HCT116 (cell line): ENCODE measurements around the gene RAB21. TPM values are rescaled to one million over a fixed set of nuclear protein-coding genes. Genes with fewer than 3 reads are reported as not detected.

Source experiments
- ATAC-seq: fragments of 200-7000 bp; cut with Tn5 transposase; 2 replicates; pipeline ENCODE4 v1.9.1; 2020; ENCODE audit warnings: mild to moderate bottlenecking, moderate library complexity
- BruUV-seq: library from RNA; stranded (reverse); fragments of 400-500 nt; replicated peaks from 2 replicates; lab custom pipeline; 2021; lab: Mats Ljungman, UMichigan
- CTCF ChIA-PET: fragments of 300-600 bp; sonication (Branson Sonifier 250); formaldehyde crosslinking; loops from one replicate; lab custom pipeline; 2021; ENCODE audit warnings: antibody characterized with exemption; lab: Charles Lee
- POLR2A ChIA-PET: fragments of 300-600, 350-600 bp; sonication (Branson Sonifier 250); formaldehyde crosslinking; loops from one replicate; lab custom pipeline; 2021; ENCODE audit warnings: antibody characterized with exemption; lab: Charles Lee
- RAD21 ChIA-PET, 2 experiments: fragments of 300-600 bp; sonication (Branson Sonifier 250); formaldehyde crosslinking; loops; one replicate each; lab custom pipeline; 2023; ENCODE audit warnings: low total read pairs in 2 of 2; ENCODE audit not compliant: uncharacterized antibody in 2 of 2, unreplicated experiment in 2 of 2, low non-redundant PET in 1 of 2; lab: Charles Lee
- DNase-seq: peaks from one replicate; pipeline ENCODE4 v3.0.0-alpha.2; 2010; ENCODE audit warnings: low read depth, low spot score
- H2AFZ ChIP-seq: fragments of 200-600 bp; shearing (Covaris generic), sonication (generic); 2 replicates; pipeline ENCODE4 v1.6.1; 2017; ENCODE audit warnings: low read depth, mixed run types, mixed read lengths, antibody characterized with exemption, low read length; ENCODE audit not compliant: poor library complexity, severe bottlenecking
- H3K27ac ChIP-seq: 2 replicates; pipeline ENCODE4 v1.5.1; 2012; ENCODE audit warnings: low read depth, low read length
- H3K27me3 ChIP-seq: fragments of 200-600 bp; sonication (generic); 2 replicates; pipeline ENCODE4 v1.6.1; 2016; ENCODE audit warnings: mixed run types, low read length, mixed read lengths; ENCODE audit not compliant: insufficient read depth
- H3K36me3 ChIP-seq, 2 experiments: fragments of 200-500 bp in 1 of 2; fragments of 200-600 bp in 1 of 2; sonication (Bioruptor generic) in 1 of 2; sonication (generic) in 1 of 2; 2 replicates each; pipeline versions ENCODE4 v1.5.1 to v1.6.1; 2014 to 2016; ENCODE audit warnings: low read length in 2 of 2, inconsistent platforms in 1 of 2, mixed read lengths in 1 of 2, mixed run types in 1 of 2; ENCODE audit not compliant: insufficient read depth in 2 of 2, control insufficient read depth in 1 of 2
- H3K4me1 ChIP-seq, 2 experiments: fragments of 200-600 bp in 1 of 2; sonication (generic) in 1 of 2; 2 replicates each; pipeline versions ENCODE4 v1.5.1 to v1.6.1; 2012 to 2017; ENCODE audit warnings: low read length in 2 of 2, inconsistent platforms in 1 of 2, mild to moderate bottlenecking in 1 of 2, mixed read lengths in 1 of 2, mixed run types in 1 of 2, moderate library complexity in 1 of 2; ENCODE audit not compliant: insufficient read depth in 2 of 2, control insufficient read depth in 1 of 2
- H3K4me2 ChIP-seq: fragments of 200-600 bp; sonication (generic); 2 replicates; pipeline ENCODE4 v1.6.1; 2017; ENCODE audit warnings: mixed run types, low read length, mixed read lengths
- H3K4me3 ChIP-seq, 2 experiments: fragments of 200-600 bp in 1 of 2; sonication (generic) in 1 of 2; replicated peaks in 1 of 2; 2 replicates each; pipeline ENCODE4 v1.5.1; 2011 to 2016; ENCODE audit warnings: low read length in 2 of 2, control low read depth in 1 of 2, low read depth in 1 of 2, mild to moderate bottlenecking in 1 of 2, mixed read lengths in 1 of 2, mixed run types in 1 of 2
- H3K79me2 ChIP-seq: fragments of 200-600 bp; sonication (generic); 2 replicates; pipeline ENCODE4 v1.6.1; 2017; ENCODE audit warnings: mild to moderate bottlenecking, mixed run types, low read length, moderate library complexity, mixed read lengths; ENCODE audit not compliant: insufficient read depth
- H3K9ac ChIP-seq: fragments of 200-600 bp; sonication (generic); 2 replicates; pipeline ENCODE4 v1.6.1; 2016; ENCODE audit warnings: low read length, mixed read lengths
- H3K9me2 ChIP-seq: fragments of 200-600 bp; sonication (generic), shearing (Covaris generic); 2 replicates; pipeline ENCODE4 v1.6.1; 2017; ENCODE audit warnings: mixed run types, mild to moderate bottlenecking, moderate library complexity; ENCODE audit not compliant: insufficient read depth
- H3K9me3 ChIP-seq, 2 experiments: fragments of 200-500 bp in 1 of 2; fragments of 200-600 bp in 1 of 2; sonication (Bioruptor generic) in 1 of 2; sonication (generic) in 1 of 2; 2 replicates each; pipeline ENCODE4 v1.6.1; 2014 to 2017; ENCODE audit warnings: low read length in 2 of 2, mixed read lengths in 2 of 2, inconsistent platforms in 1 of 2, low read depth in 1 of 2, mild to moderate bottlenecking in 1 of 2, mixed run types in 1 of 2, moderate library complexity in 1 of 2; ENCODE audit not compliant: control insufficient read depth in 1 of 2, insufficient read depth in 1 of 2
- H4K20me1 ChIP-seq: fragments of 200-600 bp; sonication (generic), shearing (Covaris generic); 2 replicates; pipeline ENCODE4 v1.6.1; 2017; ENCODE audit warnings: mixed run types, mild to moderate bottlenecking, moderate library complexity; ENCODE audit not compliant: insufficient read depth
- CBX3 ChIP-seq: IDR thresholded peaks from 2 replicates; pipeline ENCODE4 v1.6.1; 2012; ENCODE audit warnings: low read depth
- EGR1 ChIP-seq: IDR thresholded peaks from 2 replicates; pipeline ENCODE4 v1.6.1; 2012; ENCODE audit warnings: low read depth
- ELF1 ChIP-seq: IDR thresholded peaks from 2 replicates; pipeline ENCODE4 v1.6.1; 2012; ENCODE audit warnings: low read depth, borderline replicate concordance
- POLR2AphosphoS5 ChIP-seq: IDR thresholded peaks from 2 replicates; pipeline ENCODE4 v1.6.1; 2011; ENCODE audit warnings: mild to moderate bottlenecking, low read depth, low read length, moderate library complexity
- SIN3A ChIP-seq: IDR thresholded peaks from 2 replicates; pipeline ENCODE4 v1.6.1; 2012; ENCODE audit warnings: low read depth
- SP1 ChIP-seq: IDR thresholded peaks from 2 replicates; pipeline ENCODE4 v1.6.1; 2012; ENCODE audit warnings: low read depth
- TCF7L2 ChIP-seq: IDR thresholded peaks from 2 replicates; pipeline ENCODE4 v1.7.0; 2011; ENCODE audit warnings: borderline replicate concordance, inconsistent platforms; ENCODE audit not compliant: insufficient read depth, insufficient read length; ENCODE audit errors: extremely low read depth
- intact Hi-C: fragments of 100-400 bp; cut with micrococcal nuclease; formaldehyde crosslinking; loops from 2 replicates; pipeline ENCODE4 v1.10.0; 2022
- total RNA-seq: library from RNA; stranded (reverse); gene quantifications from one replicate; pipeline ENCODE4 v1.2.1, GENCODE V29; 2021; ENCODE audit not compliant: unreplicated experiment
- TF ChIP-seq, protein P1 (sequence below): IDR thresholded peaks from 2 replicates; pipeline ENCODE4 v1.6.1; 2012
- TF ChIP-seq, protein P2 (sequence below): IDR thresholded peaks from 2 replicates; pipeline ENCODE4 v1.6.1; 2012; ENCODE audit warnings: low read depth
- TF ChIP-seq, protein P3 (sequence below): IDR thresholded peaks from 2 replicates; pipeline ENCODE4 v1.6.1; 2011; ENCODE audit warnings: mild to moderate bottlenecking, low read length, moderate library complexity; ENCODE audit not compliant: insufficient replicate concordance; ENCODE audit errors: extremely low read depth
- TF ChIP-seq, protein P4 (sequence below), 3 experiments: fragments of 200-600 bp in 1 of 3; sonication (generic) in 1 of 3; IDR thresholded peaks in 2 of 3; conservative IDR thresholded peaks in 1 of 3; 2 replicates each; pipeline ENCODE4 v1.5.1; 2012 to 2017; ENCODE audit warnings: low read depth in 2 of 3, low read length in 2 of 3, antibody characterized with exemption in 1 of 3, borderline replicate concordance in 1 of 3, control low read depth in 1 of 3, mild to moderate bottlenecking in 1 of 3, mixed read lengths in 1 of 3, mixed run types in 1 of 3, moderate library complexity in 1 of 3; ENCODE audit not compliant: insufficient read depth in 1 of 3

Gene RAB21
- total RNA-seq, 1 experiment from 2014 or later, result 57.1 TPM

DNA sequence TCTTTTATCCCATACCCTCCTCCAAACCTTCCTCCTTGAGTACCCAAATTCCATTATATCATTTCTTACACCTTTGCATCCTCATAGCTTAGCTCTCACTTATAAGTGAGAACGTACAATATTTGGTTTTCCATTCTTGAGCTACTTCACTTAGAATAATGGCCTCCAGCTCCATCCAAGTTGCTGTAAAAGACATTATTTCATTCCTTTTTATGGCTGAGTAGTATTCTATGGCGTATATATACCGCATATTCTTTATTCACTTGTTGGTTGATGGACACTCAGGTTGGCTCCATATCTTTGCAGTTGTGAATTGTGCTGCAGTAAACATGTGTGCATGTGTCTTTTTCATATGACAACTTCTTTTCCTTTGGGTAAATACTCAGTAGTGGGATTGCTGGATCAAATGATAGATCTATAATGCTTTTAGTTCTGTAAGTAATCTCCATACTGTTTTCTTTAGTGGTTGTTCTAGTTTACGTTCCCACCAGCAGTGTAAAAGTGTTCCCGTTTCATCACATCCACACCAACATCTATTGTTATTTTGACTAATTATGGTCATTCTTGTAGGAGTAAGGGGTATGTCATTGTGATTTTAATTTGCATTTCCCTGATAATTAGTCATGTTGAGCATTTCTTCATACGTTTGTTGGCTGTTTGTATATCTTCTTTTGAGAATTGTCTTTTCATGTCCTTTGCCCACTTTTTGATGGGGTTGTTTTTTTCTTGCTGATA, 10.1 kb downstream of the RAB21 start:
- no peak overlapping the region for H3K4me2 ChIP-seq
- no peaks in the 10 kb centered on the region for H3K27me3 ChIP-seq
- H3K9me3 ChIP-seq, result peaks cover 0 to 6% of the 10 kb centered on the region in 2 experiments; a peak in 1 of 4 replicates
- no peak overlapping the region for H2AFZ ChIP-seq
- DNase-seq (no peak), ATAC-seq (no peak)
- peaks cover 0 to 1% of the 10 kb centered on the region in 2 experiments; a peak in 2 of 4 replicates for H3K36me3 ChIP-seq
- ChIA-PET CTCF (no interaction called here), POLR2A (no interaction called here), RAD21 (no interaction called here)
- no peaks in the 10 kb centered on the region for H3K4me1 ChIP-seq
- no peak overlapping the region for H3K4me3 ChIP-seq
- H3K9ac ChIP-seq, result no peak overlapping the region
- H3K27ac ChIP-seq, result no peak overlapping the region
- H3K79me2 ChIP-seq, result peaks cover 100% of the 10 kb centered on the region
- no peaks in the 10 kb centered on the region for H3K9me2 ChIP-seq
- TF ChIP-seq, protein P1, sequence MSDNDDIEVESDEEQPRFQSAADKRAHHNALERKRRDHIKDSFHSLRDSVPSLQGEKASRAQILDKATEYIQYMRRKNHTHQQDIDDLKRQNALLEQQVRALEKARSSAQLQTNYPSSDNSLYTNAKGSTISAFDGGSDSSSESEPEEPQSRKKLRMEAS, result no peak
- TF ChIP-seq, protein P2, sequence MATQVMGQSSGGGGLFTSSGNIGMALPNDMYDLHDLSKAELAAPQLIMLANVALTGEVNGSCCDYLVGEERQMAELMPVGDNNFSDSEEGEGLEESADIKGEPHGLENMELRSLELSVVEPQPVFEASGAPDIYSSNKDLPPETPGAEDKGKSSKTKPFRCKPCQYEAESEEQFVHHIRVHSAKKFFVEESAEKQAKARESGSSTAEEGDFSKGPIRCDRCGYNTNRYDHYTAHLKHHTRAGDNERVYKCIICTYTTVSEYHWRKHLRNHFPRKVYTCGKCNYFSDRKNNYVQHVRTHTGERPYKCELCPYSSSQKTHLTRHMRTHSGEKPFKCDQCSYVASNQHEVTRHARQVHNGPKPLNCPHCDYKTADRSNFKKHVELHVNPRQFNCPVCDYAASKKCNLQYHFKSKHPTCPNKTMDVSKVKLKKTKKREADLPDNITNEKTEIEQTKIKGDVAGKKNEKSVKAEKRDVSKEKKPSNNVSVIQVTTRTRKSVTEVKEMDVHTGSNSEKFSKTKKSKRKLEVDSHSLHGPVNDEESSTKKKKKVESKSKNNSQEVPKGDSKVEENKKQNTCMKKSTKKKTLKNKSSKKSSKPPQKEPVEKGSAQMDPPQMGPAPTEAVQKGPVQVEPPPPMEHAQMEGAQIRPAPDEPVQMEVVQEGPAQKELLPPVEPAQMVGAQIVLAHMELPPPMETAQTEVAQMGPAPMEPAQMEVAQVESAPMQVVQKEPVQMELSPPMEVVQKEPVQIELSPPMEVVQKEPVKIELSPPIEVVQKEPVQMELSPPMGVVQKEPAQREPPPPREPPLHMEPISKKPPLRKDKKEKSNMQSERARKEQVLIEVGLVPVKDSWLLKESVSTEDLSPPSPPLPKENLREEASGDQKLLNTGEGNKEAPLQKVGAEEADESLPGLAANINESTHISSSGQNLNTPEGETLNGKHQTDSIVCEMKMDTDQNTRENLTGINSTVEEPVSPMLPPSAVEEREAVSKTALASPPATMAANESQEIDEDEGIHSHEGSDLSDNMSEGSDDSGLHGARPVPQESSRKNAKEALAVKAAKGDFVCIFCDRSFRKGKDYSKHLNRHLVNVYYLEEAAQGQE, result no peak
- TF ChIP-seq SIN3A (no peak), SP1 (no peak), CBX3 (no peak), ELF1 (no peak), POLR2AphosphoS5 (no peak), EGR1 (no peak), TCF7L2 (no peak)
- TF ChIP-seq, protein P3, sequence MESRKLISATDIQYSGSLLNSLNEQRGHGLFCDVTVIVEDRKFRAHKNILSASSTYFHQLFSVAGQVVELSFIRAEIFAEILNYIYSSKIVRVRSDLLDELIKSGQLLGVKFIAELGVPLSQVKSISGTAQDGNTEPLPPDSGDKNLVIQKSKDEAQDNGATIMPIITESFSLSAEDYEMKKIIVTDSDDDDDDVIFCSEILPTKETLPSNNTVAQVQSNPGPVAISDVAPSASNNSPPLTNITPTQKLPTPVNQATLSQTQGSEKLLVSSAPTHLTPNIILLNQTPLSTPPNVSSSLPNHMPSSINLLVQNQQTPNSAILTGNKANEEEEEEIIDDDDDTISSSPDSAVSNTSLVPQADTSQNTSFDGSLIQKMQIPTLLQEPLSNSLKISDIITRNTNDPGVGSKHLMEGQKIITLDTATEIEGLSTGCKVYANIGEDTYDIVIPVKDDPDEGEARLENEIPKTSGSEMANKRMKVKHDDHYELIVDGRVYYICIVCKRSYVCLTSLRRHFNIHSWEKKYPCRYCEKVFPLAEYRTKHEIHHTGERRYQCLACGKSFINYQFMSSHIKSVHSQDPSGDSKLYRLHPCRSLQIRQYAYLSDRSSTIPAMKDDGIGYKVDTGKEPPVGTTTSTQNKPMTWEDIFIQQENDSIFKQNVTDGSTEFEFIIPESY, result no peak
- TF ChIP-seq, protein P4, sequence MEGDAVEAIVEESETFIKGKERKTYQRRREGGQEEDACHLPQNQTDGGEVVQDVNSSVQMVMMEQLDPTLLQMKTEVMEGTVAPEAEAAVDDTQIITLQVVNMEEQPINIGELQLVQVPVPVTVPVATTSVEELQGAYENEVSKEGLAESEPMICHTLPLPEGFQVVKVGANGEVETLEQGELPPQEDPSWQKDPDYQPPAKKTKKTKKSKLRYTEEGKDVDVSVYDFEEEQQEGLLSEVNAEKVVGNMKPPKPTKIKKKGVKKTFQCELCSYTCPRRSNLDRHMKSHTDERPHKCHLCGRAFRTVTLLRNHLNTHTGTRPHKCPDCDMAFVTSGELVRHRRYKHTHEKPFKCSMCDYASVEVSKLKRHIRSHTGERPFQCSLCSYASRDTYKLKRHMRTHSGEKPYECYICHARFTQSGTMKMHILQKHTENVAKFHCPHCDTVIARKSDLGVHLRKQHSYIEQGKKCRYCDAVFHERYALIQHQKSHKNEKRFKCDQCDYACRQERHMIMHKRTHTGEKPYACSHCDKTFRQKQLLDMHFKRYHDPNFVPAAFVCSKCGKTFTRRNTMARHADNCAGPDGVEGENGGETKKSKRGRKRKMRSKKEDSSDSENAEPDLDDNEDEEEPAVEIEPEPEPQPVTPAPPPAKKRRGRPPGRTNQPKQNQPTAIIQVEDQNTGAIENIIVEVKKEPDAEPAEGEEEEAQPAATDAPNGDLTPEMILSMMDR (IDR thresholded peaks at IDR 0.05 in 2 of 3, conservative IDR thresholded peaks at IDR 0.05 in 1 of 3; ENCODE audit: borderline replicate concordance in 1 of 3, insufficient read depth in 1 of 3, low read depth in 2 of 3, low read length in 2 of 3), result no peak
- BruUV-seq, result no TSS peak
- peaks cover 7% of the 10 kb centered on the region; the same call in 1 of the 2 replicates for H4K20me1 ChIP-seq
- intact Hi-C loops, result no loop called here
